ENCODE data around the gene CYP39A1.

CYP39A1 gene

DNA sequence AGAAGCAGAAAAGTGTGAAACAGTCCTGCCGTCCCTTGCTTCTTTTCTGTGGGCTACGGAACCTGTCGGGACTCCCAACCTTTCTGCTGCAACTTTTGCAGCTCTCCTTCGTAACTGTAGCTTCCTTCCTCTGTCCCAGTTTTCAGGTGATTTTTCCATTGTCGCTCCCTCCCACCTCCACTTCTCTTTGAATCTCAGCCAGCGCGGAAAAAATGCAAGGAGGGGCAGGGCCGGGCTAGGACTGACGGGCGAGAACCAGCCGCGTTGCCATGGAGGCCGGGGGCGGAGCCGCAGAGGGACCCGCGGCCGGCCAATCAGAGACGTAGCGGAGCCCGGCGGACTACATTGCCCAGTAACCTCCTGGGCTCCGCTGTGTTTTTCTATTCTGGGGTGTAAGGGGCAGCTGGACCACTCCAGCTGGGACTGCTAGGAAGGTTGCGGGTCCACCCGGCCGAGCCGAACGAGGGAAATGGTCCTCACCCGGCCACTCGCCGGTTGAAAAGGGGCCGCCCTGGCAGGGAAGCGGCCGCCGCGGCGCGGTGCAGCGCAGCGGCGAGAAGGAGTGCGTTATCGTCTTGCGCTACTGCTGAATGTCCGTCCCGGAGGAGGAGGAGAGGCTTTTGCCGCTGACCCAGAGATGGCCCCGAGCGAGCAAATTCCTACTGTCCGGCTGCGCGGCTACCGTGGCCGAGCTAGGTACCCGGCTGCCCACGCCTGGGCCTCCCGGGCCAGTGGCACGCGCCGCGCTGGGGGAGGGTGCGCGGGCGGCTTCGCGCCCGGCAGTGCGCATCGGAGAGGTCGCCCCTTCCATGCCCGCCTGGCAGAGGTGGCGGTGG, at the start of gene CYP39A1, which contains the start of gene SLC25A27:
CYP39A1 (minus strand) TSS at position 216 of the 836 bp plus-strand sequence. CDS start 236 bp downstream, outside the sequence.
SLC25A27 (plus strand) TSS at position 373 of the 836 bp plus-strand sequence; CDS start at position 591, 218 bp downstream.
- DNase-seq: peak; percentile 34 to 97 (median 90)

DNA sequence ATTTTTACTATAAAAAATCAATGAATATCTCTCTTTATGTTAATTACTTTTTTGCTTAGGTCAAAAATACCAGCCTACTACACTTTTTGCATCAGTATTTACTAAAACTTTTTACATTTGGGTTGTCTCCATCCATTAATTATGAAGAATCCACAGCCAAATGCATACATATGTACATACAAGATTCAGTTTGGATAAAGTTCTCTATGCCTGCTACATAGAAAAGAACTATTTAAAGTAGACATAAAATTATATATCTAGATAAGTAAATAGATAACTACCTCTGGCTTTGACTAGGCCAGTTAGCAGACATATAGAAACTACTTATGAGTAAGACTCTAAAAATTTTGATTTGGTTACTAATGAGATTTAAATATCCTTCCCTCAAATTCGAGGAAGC, 47.4 kb upstream of the CYP39A1 start:
- no peak for DNase-seq

DNA sequence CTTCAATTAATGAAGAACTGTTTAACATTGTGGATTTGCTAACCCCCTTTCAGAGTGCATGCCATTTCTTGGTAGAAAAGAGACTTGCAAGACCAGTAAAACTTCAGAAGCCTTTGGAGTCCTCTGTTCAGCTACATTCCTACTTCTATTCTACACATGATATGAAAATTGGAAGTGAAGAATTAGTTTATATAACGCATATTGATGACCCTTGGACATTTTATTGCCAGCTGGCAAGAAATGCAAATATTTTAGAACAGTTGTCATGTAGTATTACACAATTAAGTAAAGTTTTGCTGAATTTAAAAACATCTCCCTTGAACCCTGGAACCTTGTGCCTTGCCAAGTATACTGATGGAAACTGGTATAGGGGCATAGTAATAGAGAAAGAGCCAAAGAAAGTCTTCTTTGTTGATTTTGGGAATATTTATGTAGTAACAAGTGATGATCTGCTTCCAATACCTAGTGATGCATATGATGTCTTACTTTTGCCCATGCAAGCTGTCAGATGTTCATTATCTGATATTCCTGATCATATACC, 38.4 kb upstream of the CYP39A1 start:
- no peak for DNase-seq

GRCh38 chr6:46690141-46690755, 37.6 kb upstream of the CYP39A1 start:
- DNase-seq: no peak

- DNase-seq: no peak
These were observed 37.0 kb upstream of the CYP39A1 start for GRCh38 chr6:46689657-46690056.

GRCh38 chr6:46688966-46689335, 36.3 kb upstream of the CYP39A1 start:
- no peak for DNase-seq

DNA sequence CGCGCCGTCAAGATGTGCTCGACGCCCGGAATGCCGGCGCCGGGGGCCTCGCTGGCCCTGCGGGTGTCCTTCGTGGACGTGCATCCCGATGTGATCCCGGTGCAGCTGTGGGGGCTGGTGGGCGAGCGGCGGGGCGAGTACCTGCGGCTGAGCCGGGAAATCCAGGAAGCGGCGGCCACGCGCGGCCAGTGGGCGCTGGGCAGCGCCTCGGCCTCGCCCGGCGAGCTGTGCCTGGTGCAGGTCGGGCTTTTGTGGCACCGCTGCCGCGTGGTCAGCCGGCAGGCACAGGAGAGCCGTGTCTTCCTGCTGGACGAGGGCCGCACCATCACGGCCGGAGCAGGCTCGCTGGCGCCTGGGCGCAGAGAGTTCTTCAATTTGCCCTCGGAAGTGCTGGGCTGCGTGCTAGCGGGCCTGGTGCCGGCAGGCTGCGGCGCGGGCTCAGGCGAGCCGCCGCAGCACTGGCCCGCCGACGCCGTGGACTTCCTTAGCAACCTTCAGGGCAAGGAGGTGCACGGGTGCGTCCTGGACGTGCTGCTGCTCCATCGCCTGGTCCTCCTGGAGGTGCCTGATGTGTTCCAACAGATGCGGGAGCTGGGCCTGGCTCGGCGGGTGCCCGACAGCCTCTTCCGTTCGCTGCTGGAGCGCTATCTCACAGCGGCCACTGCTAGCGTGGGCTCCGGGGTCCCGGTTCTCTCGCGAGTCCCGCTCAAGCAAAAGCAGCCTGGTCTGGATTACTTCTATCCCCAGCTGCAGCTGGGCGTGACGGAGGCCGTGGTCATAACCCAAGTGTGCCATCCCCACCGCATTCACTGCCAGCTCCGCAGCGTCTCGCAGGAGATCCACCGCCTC, 35.7 kb upstream of the CYP39A1 start:
- no peak for DNase-seq

- no peak for DNase-seq
These were observed 35.0 kb upstream of the CYP39A1 start, which contains the start of gene TDRD6 for GRCh38 chr6:46687619-46688097. Gene TDRD6, plus strand, starts transcription at chr6:46687885. Its CDS starts 244 bp downstream, at chr6:46688129.

- no peak for DNase-seq
These were observed 32.2 kb upstream of the CYP39A1 start for GRCh38 chr6:46684771-46685170.

DNA sequence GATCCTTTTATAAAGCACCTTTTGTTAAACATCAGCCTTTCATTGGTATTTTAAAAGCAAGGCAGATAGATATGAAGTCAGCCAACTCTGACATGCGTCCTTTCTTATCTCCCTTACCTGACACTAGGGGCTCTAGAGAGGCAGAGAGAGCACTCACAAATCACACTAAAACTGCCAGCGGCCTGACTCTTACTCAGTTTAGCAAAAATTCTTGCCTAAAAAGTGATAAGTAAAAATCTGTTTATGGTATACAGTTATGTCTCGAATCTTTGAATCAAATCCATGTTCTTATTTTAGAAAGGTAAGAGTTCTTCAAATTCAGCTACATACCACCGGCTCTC, 24.7 kb upstream of the CYP39A1 start:
- DNase-seq: no peak

- no peak for DNase-seq
These were observed 24.1 kb upstream of the CYP39A1 start for GRCh38 chr6:46676604-46677313.

DNA sequence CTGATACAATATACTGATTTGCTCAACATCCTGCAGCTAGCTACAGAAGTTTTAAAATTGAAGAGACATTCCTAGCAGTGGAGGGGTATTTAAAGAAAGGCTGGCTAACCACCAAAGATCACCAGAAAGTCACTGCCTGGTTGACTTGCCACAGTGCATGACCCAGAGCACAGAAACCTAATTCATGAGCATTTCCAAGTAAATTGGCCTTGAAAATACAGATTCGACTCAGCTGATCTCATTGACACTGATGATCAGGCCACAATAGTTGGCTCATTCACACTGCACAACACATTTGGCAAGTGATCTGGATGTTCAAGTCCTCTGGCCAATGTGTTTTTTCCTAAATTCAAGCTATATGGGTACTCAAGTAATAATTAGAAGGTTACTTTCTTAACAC, 21.8 kb upstream of the CYP39A1 start:
- peak in 1 of 51 donors; percentile 4 for DNase-seq

- DNase-seq: no peak
These were observed 14.8 kb upstream of the CYP39A1 start for GRCh38 chr6:46667377-46667776.

DNA sequence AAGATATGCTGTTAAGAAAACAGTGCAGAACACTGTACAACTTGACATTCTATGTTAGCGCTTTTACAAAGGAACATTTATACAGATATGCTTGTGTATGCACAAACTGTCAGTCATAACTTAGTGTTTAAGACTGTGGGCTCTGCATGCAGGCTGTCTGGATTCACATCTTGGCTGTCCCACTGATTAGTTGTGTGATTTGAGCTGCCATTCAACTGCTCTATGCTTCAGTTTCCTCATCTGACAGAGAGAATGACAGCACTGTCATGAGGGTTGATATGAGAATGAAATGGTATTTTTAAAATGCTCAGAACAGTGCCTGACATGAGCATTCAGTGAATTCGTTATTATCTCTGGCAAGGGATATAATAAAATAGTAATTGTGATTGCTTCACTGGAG, 8.9 kb upstream of the CYP39A1 start:
- no peak for DNase-seq

DNA sequence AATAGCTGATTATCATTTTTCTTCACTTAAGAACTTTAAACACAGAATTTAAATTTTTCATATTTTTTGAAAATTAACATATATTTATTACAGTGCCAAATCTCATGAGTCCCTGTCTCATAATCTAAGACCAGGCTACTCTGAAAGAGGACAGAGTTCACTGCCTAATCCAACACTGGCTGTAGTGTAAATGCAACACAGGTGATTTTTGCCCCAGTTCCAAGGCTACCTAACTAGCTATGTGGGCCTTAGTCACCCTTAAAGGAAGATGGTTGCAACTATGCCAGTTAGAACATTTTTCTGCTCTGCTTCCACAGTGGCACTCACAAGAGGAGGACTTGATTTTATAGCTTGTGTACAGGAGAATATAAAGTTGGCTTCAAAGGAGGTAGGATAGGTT, 5.0 kb upstream of the CYP39A1 start:
- DNase-seq: no peak

DNA sequence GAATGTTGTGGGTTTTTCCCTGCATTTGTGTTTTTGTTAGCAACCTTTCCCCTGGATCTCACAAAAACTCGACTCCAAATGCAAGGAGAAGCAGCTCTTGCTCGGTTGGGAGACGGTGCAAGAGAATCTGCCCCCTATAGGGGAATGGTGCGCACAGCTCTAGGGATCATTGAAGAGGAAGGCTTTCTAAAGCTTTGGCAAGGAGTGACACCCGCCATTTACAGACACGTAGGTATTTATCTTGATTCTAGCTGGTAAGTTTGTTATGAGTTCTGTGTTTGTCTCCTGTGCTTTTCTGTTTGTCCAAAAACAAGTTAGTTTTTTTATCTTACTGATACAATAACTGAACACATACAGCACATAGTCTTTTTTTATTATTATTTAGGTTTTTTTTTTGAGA, 3.2 kb upstream of the CYP39A1 start:
- DNase-seq: peak in 3 of 51 donors; percentile 1 to 4 (median 1)

- no peak for DNase-seq
These were observed 999 bp upstream of the CYP39A1 start for GRCh38 chr6:46653439-46654195.

GRCh38 chr6:46652232-46652602, 401 bp downstream of the CYP39A1 start:
- DNase-seq: no peak

- no peak for DNase-seq
These were observed 802 bp downstream of the CYP39A1 start for GRCh38 chr6:46651816-46652215.

DNA sequence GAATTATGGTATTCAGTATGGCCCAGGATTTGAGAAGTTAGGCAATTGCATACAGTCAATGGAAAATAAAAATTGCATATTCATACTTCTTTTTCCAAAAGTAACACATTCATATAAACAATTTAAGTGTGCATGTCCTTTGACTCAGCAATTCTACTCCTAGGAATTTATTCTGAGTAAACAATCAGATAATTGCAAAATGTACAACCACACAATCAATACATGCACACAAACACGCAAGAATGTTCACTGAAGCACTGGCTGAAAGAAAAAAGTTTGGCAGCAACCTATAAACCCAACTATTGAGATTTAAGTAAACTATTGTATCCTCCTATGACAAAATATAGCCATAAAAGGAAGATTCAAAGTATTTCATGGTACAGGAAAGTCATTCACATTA, 1.6 kb downstream of the CYP39A1 start:
- DNase-seq: no peak

Measured in hypothalamus (tissue), 51 donors.